Activated naive CD4-positive, alpha-beta T cell treated with anti-CD3 and anti-CD28 coated beads, Interleukin-2, amount 50 U/mL, for 16 hours (primary cell): ENCODE data around the gene BHLHE23.

ENCODE experiments used
- DNase-seq: peaks from one replicate; pipeline ENCODE4 v3.0.0-alpha.2; 2020

Gene BHLHE23

GRCh38 chr20:63007646-63008488 is 1.1 kb upstream of the BHLHE23 start:
- no peak for DNase-seq

- no peak for DNase-seq
These were observed 539 bp upstream of the BHLHE23 start for GRCh38 chr20:63007360-63007645.

- no peak for DNase-seq
These were observed 763 bp downstream of the BHLHE23 start for GRCh38 chr20:63005862-63006539.

GRCh38 chr20:63005365-63005861 is 1.4 kb downstream of the BHLHE23 start:
- no peak for DNase-seq

GRCh38 chr20:63004607-63005364 is 2.0 kb downstream of the BHLHE23 start:
- no peak for DNase-seq

- DNase-seq = no peak
These were observed 3.2 kb downstream of the BHLHE23 start for GRCh38 chr20:63003546-63003945.

- no peak for DNase-seq
These were observed 4.3 kb downstream of the BHLHE23 start for GRCh38 chr20:63002511-63002910.

- no peak for DNase-seq
These were observed 5.8 kb downstream of the BHLHE23 start for GRCh38 chr20:63000958-63001357.

- DNase-seq = no peak
These were observed 6.7 kb downstream of the BHLHE23 start for GRCh38 chr20:63000036-63000435.

GRCh38 chr20:62999580-62999979 is 7.2 kb downstream of the BHLHE23 start:
- DNase-seq = no peak

- DNase-seq = no peak
These were observed 8.3 kb downstream of the BHLHE23 start for GRCh38 chr20:62998449-62998848.

- DNase-seq = no peak
These were observed 9.2 kb downstream of the BHLHE23 start for GRCh38 chr20:62997417-62998035.

- no peak for DNase-seq
These were observed 10.2 kb downstream of the BHLHE23 start for GRCh38 chr20:62996596-62996982.

- DNase-seq = no peak
These were observed 10.7 kb downstream of the BHLHE23 start for GRCh38 chr20:62995898-62996595.

GRCh38 chr20:62995481-62995880 is 11.3 kb downstream of the BHLHE23 start:
- DNase-seq = no peak

- no peak for DNase-seq
These were observed 11.9 kb downstream of the BHLHE23 start for GRCh38 chr20:62994869-62995281.

- DNase-seq = no peak
These were observed 12.8 kb downstream of the BHLHE23 start for GRCh38 chr20:62993856-62994494.

GRCh38 chr20:62991863-62992262 is 14.9 kb downstream of the BHLHE23 start:
- DNase-seq = no peak

GRCh38 chr20:62991196-62991807 is 15.5 kb downstream of the BHLHE23 start:
- no peak for DNase-seq

GRCh38 chr20:62990306-62990825 is 16.4 kb downstream of the BHLHE23 start:
- no peak for DNase-seq

GRCh38 chr20:62989201-62989601 is 17.6 kb downstream of the BHLHE23 start:
- DNase-seq = no peak
